HEK293 (cell line): ENCODE measurements around the gene TANGO2.

ENCODE experiments used
- CTCF ChIA-PET: fragments of 350-600 bp; formaldehyde crosslinking; extraction: SDS; loops from one replicate; lab custom pipeline; 2021; ENCODE audit warnings: antibody characterized with exemption; lab: Yijun Ruan, JAX
- POLR2A ChIA-PET: fragments of 300-600 bp; formaldehyde crosslinking; extraction: SDS; loops from one replicate; lab custom pipeline; 2020; ENCODE audit warnings: antibody characterized with exemption, inconsistent platforms; lab: Yijun Ruan, JAX
- H3K27ac ChIP-seq: fragments of 200-500 bp; sonication (Bioruptor generic); 2 replicates; pipeline ENCODE4 v1.5.1; 2014; ENCODE audit warnings: low read depth, low read length, control low read depth, inconsistent platforms; ENCODE audit errors: extremely low read depth
- H3K36me3 ChIP-seq, 2 experiments: fragments of 200-500 bp in 1 of 2; sonication (Bioruptor generic) in 1 of 2; 1 replicate in 1 of 2; 2 replicates in 1 of 2; pipeline ENCODE4 v1.5.1; 2014 to 2017; ENCODE audit warnings: inconsistent platforms in 2 of 2, low read length in 2 of 2; ENCODE audit not compliant: control insufficient read depth in 2 of 2, insufficient read depth in 1 of 2
- H3K4me1 ChIP-seq: fragments of 200-500 bp; sonication (Bioruptor generic); 2 replicates; pipeline ENCODE4 v1.5.1; 2014; ENCODE audit warnings: mild to moderate bottlenecking, low read length, inconsistent platforms; ENCODE audit not compliant: control insufficient read depth, insufficient read depth
- H3K4me3 ChIP-seq: 2 replicates; pipeline ENCODE4 v1.5.1; 2011; ENCODE audit warnings: low read depth, mild to moderate bottlenecking, control low read depth, low read length, moderate library complexity
- H3K9me3 ChIP-seq: fragments of 200-500 bp; sonication (Bioruptor generic); 2 replicates; pipeline ENCODE4 v1.5.1; 2014; ENCODE audit warnings: low read depth, low read length, inconsistent platforms; ENCODE audit not compliant: control insufficient read depth, insufficient read depth
- HIC1 ChIP-seq: fragments of 450-650 bp; formaldehyde crosslinking; IDR thresholded peaks from 2 replicates; pipeline ENCODE4 v1.5.1; 2016; ENCODE audit warnings: missing biosample characterization, missing genetic modification characterization
- HOXC10 ChIP-seq: sonication (generic); formaldehyde crosslinking; IDR thresholded peaks from 2 replicates; pipeline ENCODE4 v1.8.1; 2023; ENCODE audit warnings: mild to moderate bottlenecking, missing genetic modification reagents
- KLF7 ChIP-seq: fragments of 450-650 bp; formaldehyde crosslinking; IDR thresholded peaks from 2 replicates; pipeline ENCODE4 v1.5.1; 2016; ENCODE audit warnings: missing biosample characterization, missing genetic modification characterization, borderline replicate concordance
- RBAK ChIP-seq: fragments of 450-650 bp; formaldehyde crosslinking; IDR thresholded peaks from 2 replicates; pipeline ENCODE4 v1.5.1; 2016; ENCODE audit warnings: missing biosample characterization, missing genetic modification characterization
- SP7 ChIP-seq: fragments of 450-650 bp; formaldehyde crosslinking; IDR thresholded peaks from 2 replicates; pipeline ENCODE4 v1.5.1; 2016; ENCODE audit warnings: missing biosample characterization, missing genetic modification characterization
- ZBTB21 ChIP-seq: fragments of 450-650 bp; formaldehyde crosslinking; IDR thresholded peaks from 2 replicates; pipeline ENCODE4 v1.5.1; 2017; ENCODE audit warnings: missing biosample characterization, missing genetic modification characterization
- ZIC2 ChIP-seq: fragments of 450-650 bp; formaldehyde crosslinking; IDR thresholded peaks from 2 replicates; pipeline ENCODE4 v1.5.1; 2016; ENCODE audit warnings: missing biosample characterization, missing genetic modification characterization
- ZNF10 ChIP-seq: fragments of 450-650 bp; formaldehyde crosslinking; IDR thresholded peaks from 2 replicates; pipeline ENCODE4 v1.5.1; 2017; ENCODE audit warnings: missing biosample characterization, missing genetic modification characterization
- ZNF148 ChIP-seq: fragments of 450-650 bp; formaldehyde crosslinking; IDR thresholded peaks from 2 replicates; pipeline ENCODE4 v1.5.0; 2017; ENCODE audit warnings: missing biosample characterization, missing genetic modification characterization, borderline replicate concordance
- ZNF2 ChIP-seq: fragments of 450-650 bp; formaldehyde crosslinking; IDR thresholded peaks from 2 replicates; pipeline ENCODE4 v1.5.1; 2016; ENCODE audit warnings: missing biosample characterization, missing genetic modification characterization
- ZNF37A ChIP-seq: fragments of 450-650 bp; IDR thresholded peaks from 2 replicates; pipeline ENCODE4 v1.5.1; 2018; ENCODE audit warnings: missing biosample characterization, missing genetic modification characterization
- ZNF510 ChIP-seq: fragments of 450-650 bp; formaldehyde crosslinking; IDR thresholded peaks from 2 replicates; pipeline ENCODE4 v1.5.1; 2018; ENCODE audit warnings: mild to moderate bottlenecking, missing genetic modification characterization, missing biosample characterization; ENCODE audit not compliant: insufficient replicate concordance
- ZNF624 ChIP-seq: fragments of 450-650 bp; formaldehyde crosslinking; IDR thresholded peaks from 2 replicates; pipeline ENCODE4 v1.5.1; 2017; ENCODE audit warnings: missing biosample characterization, missing genetic modification characterization
- ZNF654 ChIP-seq: fragments of 450-650 bp; formaldehyde crosslinking; IDR thresholded peaks from 2 replicates; pipeline ENCODE4 v1.5.1; 2016; ENCODE audit warnings: low read depth, missing biosample characterization, missing genetic modification characterization
- ZNF660 ChIP-seq: fragments of 450-650 bp; IDR thresholded peaks from 2 replicates; pipeline ENCODE4 v1.5.1; 2018; ENCODE audit warnings: missing biosample characterization, mild to moderate bottlenecking, missing genetic modification characterization

TANGO2 gene

GRCh38 chr22:20000246-20001081 is 20.4 kb upstream of the TANGO2 start:
- POLR2A ChIA-PET = no interaction called here
- Histone ChIP-seq H3K9me3 (no peaks in the 10 kb centered on the region), H3K36me3 (no peaks in the 10 kb centered on the region), H3K27ac (no peak overlapping the region), H3K4me3 (no peak overlapping the region), H3K4me1 (no peaks in the 10 kb centered on the region)
- TF ChIP-seq HIC1 (tag by site-specific recombination) (no peak), ZIC2 (tag by site-specific recombination) (0 out of 2 replicates have a peak, but pooled peaks have one; percentile 19), ZNF624 (tag by site-specific recombination) (no peak)
- CTCF ChIA-PET = no interaction called here

- Histone ChIP-seq H3K36me3 (no peaks in the 10 kb centered on the region), H3K27ac (no peak overlapping the region), H3K9me3 (no peaks in the 10 kb centered on the region), H3K4me3 (no peak overlapping the region), H3K4me1 (no peaks in the 10 kb centered on the region)
- POLR2A ChIA-PET = no interaction called here
- TF ChIP-seq ZNF37A (tag by site-specific recombination) = no peak
- CTCF ChIA-PET = interaction anchor here (0.6 to 1.8 kb wide), 3 partner anchors 10 to 26 kb away, joined by 3 to 11 read pairs (median 3); no protein-coding TSS in a partner anchor
Measured at GRCh38 chr22:20001082-20001638, 19.8 kb upstream of the TANGO2 start.

- H3K36me3 ChIP-seq = no peaks in the 10 kb centered on the region
- no peak overlapping the region for H3K27ac ChIP-seq
- ChIA-PET CTCF (interaction anchor here (0.7 to 1.8 kb wide), 4 partner anchors 11 to 57 kb away, joined by 3 to 11 read pairs (median 4); no protein-coding TSS in a partner anchor), POLR2A (no interaction called here)
- TF ChIP-seq ZNF10 (tag by site-specific recombination) (no peak), KLF7 (tag by site-specific recombination) (no peak), RBAK (no peak), ZNF37A (tag by site-specific recombination) (no peak), ZNF2 (tag by site-specific recombination) (no peak), ZNF654 (tag by site-specific recombination) (no peak), ZNF660 (no peak), ZNF510 (tag by site-specific recombination) (no peak), HOXC10 (CRISPR knock-in tag) (no peak), ZBTB21 (no peak), SP7 (tag by site-specific recombination) (no peak), ZNF148 (tag by site-specific recombination) (no peak)
- no peaks in the 10 kb centered on the region for H3K4me1 ChIP-seq
- no peak overlapping the region for H3K4me3 ChIP-seq
- no peaks in the 10 kb centered on the region for H3K9me3 ChIP-seq
Measured at GRCh38 chr22:20002128-20002527, 18.8 kb upstream of the TANGO2 start.
